GM21423 (cell line): ENCODE measurements around the gene SIK3.
A peak's percentile ranks its signal among the peaks of the same experiment; 100 is the strongest.

Experiments
- ATAC-seq: cut with Tn5 transposase; IDR thresholded peaks from one replicate; pipeline ENCODE4 v1.9.1; 2021; ENCODE audit warnings: mild to moderate bottlenecking, moderate library complexity; ENCODE audit not compliant: unreplicated experiment

Gene SIK3

GRCh38 chr11:116901964-116902688 lies 196.1 kb downstream of the SIK3 start:
- no peak for ATAC-seq

- ATAC-seq = no peak
Measured at GRCh38 chr11:116901211-116901610, 197.0 kb downstream of the SIK3 start.

- ATAC-seq = no peak
Measured at GRCh38 chr11:116896211-116896610, 202.0 kb downstream of the SIK3 start.

- no peak for ATAC-seq
Measured at GRCh38 chr11:116895048-116895757, 203.0 kb downstream of the SIK3 start.

GRCh38 chr11:116893906-116894305 lies 204.3 kb downstream of the SIK3 start:
- no peak for ATAC-seq

- no peak for ATAC-seq
Measured at GRCh38 chr11:116893437-116893836, 204.8 kb downstream of the SIK3 start.

- no peak for ATAC-seq
Measured at GRCh38 chr11:116892374-116892773, 205.9 kb downstream of the SIK3 start.

GRCh38 chr11:116891746-116892145 lies 206.5 kb downstream of the SIK3 start:
- ATAC-seq = no peak

- no peak for ATAC-seq
Measured at GRCh38 chr11:116890607-116891006, 207.6 kb downstream of the SIK3 start.

- ATAC-seq = peak; percentile 77
Measured at GRCh38 chr11:116890193-116890592, 208.0 kb downstream of the SIK3 start.

- ATAC-seq = no peak
Measured at GRCh38 chr11:116888884-116889549, 209.2 kb downstream of the SIK3 start.

- no peak for ATAC-seq
Measured at GRCh38 chr11:116888024-116888423, 210.2 kb downstream of the SIK3 start.

GRCh38 chr11:116885951-116886655 lies 212.1 kb downstream of the SIK3 start:
- ATAC-seq = no peak

- ATAC-seq = no peak
Measured at GRCh38 chr11:116882386-116882785, 215.8 kb downstream of the SIK3 start.

GRCh38 chr11:116881143-116881542 lies 217.1 kb downstream of the SIK3 start:
- no peak for ATAC-seq

GRCh38 chr11:116879800-116880625 lies 218.2 kb downstream of the SIK3 start:
- no peak for ATAC-seq

GRCh38 chr11:116876656-116877055 lies 221.6 kb downstream of the SIK3 start:
- ATAC-seq = no peak

- ATAC-seq = no peak
Measured at GRCh38 chr11:116875194-116875593, 223.0 kb downstream of the SIK3 start.

GRCh38 chr11:116874251-116874650 lies 224.0 kb downstream of the SIK3 start:
- no peak for ATAC-seq

GRCh38 chr11:116873381-116873780 lies 224.8 kb downstream of the SIK3 start:
- no peak for ATAC-seq
